HCT116 (cell line): ENCODE results near the gene C15orf61. TPM values are rescaled to one million over a fixed set of nuclear protein-coding genes. Genes with fewer than 3 reads are reported as not detected.

Experiments used
- ATAC-seq: fragments of 200-7000 bp; cut with Tn5 transposase; 2 replicates; pipeline ENCODE4 v1.9.1; 2020; ENCODE audit warnings: mild to moderate bottlenecking, moderate library complexity
- BruUV-seq: library from RNA; stranded (reverse); fragments of 400-500 nt; replicated peaks from 2 replicates; lab custom pipeline; 2021; lab: Mats Ljungman, UMichigan
- CTCF ChIA-PET: fragments of 300-600 bp; sonication (Branson Sonifier 250); formaldehyde crosslinking; loops from one replicate; lab custom pipeline; 2021; ENCODE audit warnings: antibody characterized with exemption; lab: Charles Lee
- POLR2A ChIA-PET: fragments of 300-600, 350-600 bp; sonication (Branson Sonifier 250); formaldehyde crosslinking; loops from one replicate; lab custom pipeline; 2021; ENCODE audit warnings: antibody characterized with exemption; lab: Charles Lee
- RAD21 ChIA-PET, 2 experiments: fragments of 300-600 bp; sonication (Branson Sonifier 250); formaldehyde crosslinking; loops; one replicate each; lab custom pipeline; 2023; ENCODE audit warnings: low total read pairs in 2 of 2; ENCODE audit not compliant: uncharacterized antibody in 2 of 2, unreplicated experiment in 2 of 2, low non-redundant PET in 1 of 2; lab: Charles Lee
- DNase-seq: peaks from one replicate; pipeline ENCODE4 v3.0.0-alpha.2; 2010; ENCODE audit warnings: low read depth, low spot score
- H2AFZ ChIP-seq: fragments of 200-600 bp; shearing (Covaris generic), sonication (generic); 2 replicates; pipeline ENCODE4 v1.6.1; 2017; ENCODE audit warnings: low read depth, mixed run types, mixed read lengths, antibody characterized with exemption, low read length; ENCODE audit not compliant: poor library complexity, severe bottlenecking
- H3K27ac ChIP-seq: 2 replicates; pipeline ENCODE4 v1.5.1; 2012; ENCODE audit warnings: low read depth, low read length
- H3K27me3 ChIP-seq: fragments of 200-600 bp; sonication (generic); 2 replicates; pipeline ENCODE4 v1.6.1; 2016; ENCODE audit warnings: mixed run types, low read length, mixed read lengths; ENCODE audit not compliant: insufficient read depth
- H3K36me3 ChIP-seq, 2 experiments: fragments of 200-500 bp in 1 of 2; fragments of 200-600 bp in 1 of 2; sonication (Bioruptor generic) in 1 of 2; sonication (generic) in 1 of 2; 2 replicates each; pipeline versions ENCODE4 v1.5.1 to v1.6.1; 2014 to 2016; ENCODE audit warnings: low read length in 2 of 2, inconsistent platforms in 1 of 2, mixed read lengths in 1 of 2, mixed run types in 1 of 2; ENCODE audit not compliant: insufficient read depth in 2 of 2, control insufficient read depth in 1 of 2
- H3K4me1 ChIP-seq, 2 experiments: fragments of 200-600 bp in 1 of 2; sonication (generic) in 1 of 2; 2 replicates each; pipeline versions ENCODE4 v1.5.1 to v1.6.1; 2012 to 2017; ENCODE audit warnings: low read length in 2 of 2, inconsistent platforms in 1 of 2, mild to moderate bottlenecking in 1 of 2, mixed read lengths in 1 of 2, mixed run types in 1 of 2, moderate library complexity in 1 of 2; ENCODE audit not compliant: insufficient read depth in 2 of 2, control insufficient read depth in 1 of 2
- H3K4me2 ChIP-seq: fragments of 200-600 bp; sonication (generic); 2 replicates; pipeline ENCODE4 v1.6.1; 2017; ENCODE audit warnings: mixed run types, low read length, mixed read lengths
- H3K4me3 ChIP-seq, 2 experiments: fragments of 200-600 bp in 1 of 2; sonication (generic) in 1 of 2; replicated peaks in 1 of 2; 2 replicates each; pipeline ENCODE4 v1.5.1; 2011 to 2016; ENCODE audit warnings: low read length in 2 of 2, control low read depth in 1 of 2, low read depth in 1 of 2, mild to moderate bottlenecking in 1 of 2, mixed read lengths in 1 of 2, mixed run types in 1 of 2
- H3K79me2 ChIP-seq: fragments of 200-600 bp; sonication (generic); 2 replicates; pipeline ENCODE4 v1.6.1; 2017; ENCODE audit warnings: mild to moderate bottlenecking, mixed run types, low read length, moderate library complexity, mixed read lengths; ENCODE audit not compliant: insufficient read depth
- H3K9ac ChIP-seq: fragments of 200-600 bp; sonication (generic); 2 replicates; pipeline ENCODE4 v1.6.1; 2016; ENCODE audit warnings: low read length, mixed read lengths
- H3K9me2 ChIP-seq: fragments of 200-600 bp; sonication (generic), shearing (Covaris generic); 2 replicates; pipeline ENCODE4 v1.6.1; 2017; ENCODE audit warnings: mixed run types, mild to moderate bottlenecking, moderate library complexity; ENCODE audit not compliant: insufficient read depth
- H3K9me3 ChIP-seq, 2 experiments: fragments of 200-500 bp in 1 of 2; fragments of 200-600 bp in 1 of 2; sonication (Bioruptor generic) in 1 of 2; sonication (generic) in 1 of 2; 2 replicates each; pipeline ENCODE4 v1.6.1; 2014 to 2017; ENCODE audit warnings: low read length in 2 of 2, mixed read lengths in 2 of 2, inconsistent platforms in 1 of 2, low read depth in 1 of 2, mild to moderate bottlenecking in 1 of 2, mixed run types in 1 of 2, moderate library complexity in 1 of 2; ENCODE audit not compliant: control insufficient read depth in 1 of 2, insufficient read depth in 1 of 2
- H4K20me1 ChIP-seq: fragments of 200-600 bp; sonication (generic), shearing (Covaris generic); 2 replicates; pipeline ENCODE4 v1.6.1; 2017; ENCODE audit warnings: mixed run types, mild to moderate bottlenecking, moderate library complexity; ENCODE audit not compliant: insufficient read depth
- ATF3 ChIP-seq: IDR thresholded peaks from 2 replicates; pipeline ENCODE4 v1.6.1; 2012
- CBX3 ChIP-seq: IDR thresholded peaks from 2 replicates; pipeline ENCODE4 v1.6.1; 2012; ENCODE audit warnings: low read depth
- CEBPB ChIP-seq: IDR thresholded peaks from 2 replicates; pipeline ENCODE4 v1.6.1; 2012; ENCODE audit warnings: low read depth
- CTCF ChIP-seq, 3 experiments: fragments of 200-600 bp in 1 of 3; sonication (generic) in 1 of 3; IDR thresholded peaks in 2 of 3; conservative IDR thresholded peaks in 1 of 3; 2 replicates each; pipeline ENCODE4 v1.5.1; 2012 to 2017; ENCODE audit warnings: low read depth in 2 of 3, low read length in 2 of 3, antibody characterized with exemption in 1 of 3, borderline replicate concordance in 1 of 3, control low read depth in 1 of 3, mild to moderate bottlenecking in 1 of 3, mixed read lengths in 1 of 3, mixed run types in 1 of 3, moderate library complexity in 1 of 3; ENCODE audit not compliant: insufficient read depth in 1 of 3
- EGR1 ChIP-seq: IDR thresholded peaks from 2 replicates; pipeline ENCODE4 v1.6.1; 2012; ENCODE audit warnings: low read depth
- ELF1 ChIP-seq: IDR thresholded peaks from 2 replicates; pipeline ENCODE4 v1.6.1; 2012; ENCODE audit warnings: low read depth, borderline replicate concordance
- EZH2 ChIP-seq: fragments of 200-600 bp; sonication (generic); IDR thresholded peaks from 2 replicates; pipeline ENCODE4 v1.6.1; 2017; ENCODE audit warnings: antibody characterized with exemption, mixed run types
- EZH2phosphoT487 ChIP-seq: fragments of 200-600 bp; IDR thresholded peaks from 2 replicates; pipeline ENCODE4 v1.6.1; 2018; ENCODE audit warnings: antibody characterized with exemption, borderline replicate concordance
- FOSL1 ChIP-seq: IDR thresholded peaks from 2 replicates; pipeline ENCODE4 v1.6.1; 2012; ENCODE audit warnings: low read depth
- JUND ChIP-seq: IDR thresholded peaks from 2 replicates; pipeline ENCODE4 v1.6.1; 2012
- MAX ChIP-seq: IDR thresholded peaks from 2 replicates; pipeline ENCODE4 v1.6.1; 2012
- POLR2AphosphoS5 ChIP-seq: IDR thresholded peaks from 2 replicates; pipeline ENCODE4 v1.6.1; 2011; ENCODE audit warnings: mild to moderate bottlenecking, low read depth, low read length, moderate library complexity
- REST ChIP-seq: IDR thresholded peaks from 2 replicates; pipeline ENCODE4 v1.6.1; 2012; ENCODE audit warnings: low read depth
- SP1 ChIP-seq: IDR thresholded peaks from 2 replicates; pipeline ENCODE4 v1.6.1; 2012; ENCODE audit warnings: low read depth
- SRF ChIP-seq: IDR thresholded peaks from 2 replicates; pipeline ENCODE4 v1.6.1; 2012; ENCODE audit warnings: low read depth
- YY1 ChIP-seq: IDR thresholded peaks from 2 replicates; pipeline ENCODE4 v1.6.1; 2011; ENCODE audit warnings: low read length, low read depth, moderate library complexity, mild to moderate bottlenecking; ENCODE audit not compliant: insufficient replicate concordance; ENCODE audit errors: extremely low read depth
- ZBTB33 ChIP-seq: IDR thresholded peaks from 2 replicates; pipeline ENCODE4 v1.6.1; 2011; ENCODE audit warnings: mild to moderate bottlenecking, low read length, moderate library complexity; ENCODE audit not compliant: insufficient replicate concordance; ENCODE audit errors: extremely low read depth
- ZFX ChIP-seq: fragments of 450-650 bp; IDR thresholded peaks from 2 replicates; pipeline ENCODE4 v1.6.1; 2017
- intact Hi-C: fragments of 100-400 bp; cut with micrococcal nuclease; formaldehyde crosslinking; loops from 2 replicates; pipeline ENCODE4 v1.10.0; 2022
- total RNA-seq: library from RNA; stranded (reverse); gene quantifications from one replicate; pipeline ENCODE4 v1.2.1, GENCODE V29; 2021; ENCODE audit not compliant: unreplicated experiment

Gene C15orf61
- total RNA-seq, 1 experiment from 2014 or later = 9.9 TPM

- Histone ChIP-seq H3K79me2 (no peaks in the 10 kb centered on the region), H3K36me3 (0 out of 4 replicates have a peak, but pooled peaks cover 0 to 2% of the 10 kb centered on the region in 2 experiments), H3K27me3 (no peaks in the 10 kb centered on the region), H3K4me2 (no peak overlapping the region), H4K20me1 (no peaks in the 10 kb centered on the region), H3K4me3 (no peak overlapping the region), H3K4me1 (no peaks in the 10 kb centered on the region), H3K9me3 (no peaks in the 10 kb centered on the region), H3K27ac (no peak overlapping the region), H2AFZ (no peak overlapping the region), H3K9ac (no peak overlapping the region), H3K9me2 (no peaks in the 10 kb centered on the region)
- DNase-seq (no peak), ATAC-seq (no peak)
- RAD21 ChIA-PET = no interaction called here
- BruUV-seq = no TSS peak
- POLR2A ChIA-PET = no interaction called here
- no peak for TF ChIP-seq EZH2
- no peak for TF ChIP-seq SP1
- no peak for TF ChIP-seq CTCF (IDR thresholded peaks at IDR 0.05 in 2 of 3, conservative IDR thresholded peaks at IDR 0.05 in 1 of 3; ENCODE audit: borderline replicate concordance in 1 of 3, insufficient read depth in 1 of 3, low read depth in 2 of 3, low read length in 2 of 3)
- TF ChIP-seq ZBTB33 = no peak
- no peak for TF ChIP-seq JUND
- TF ChIP-seq SRF = no peak
- no peak for TF ChIP-seq MAX
- TF ChIP-seq FOSL1 = no peak
- TF ChIP-seq CBX3 = no peak
- TF ChIP-seq CEBPB = no peak
- no peak for TF ChIP-seq POLR2AphosphoS5
- no peak for TF ChIP-seq ATF3
- TF ChIP-seq EGR1 = no peak
- no peak for TF ChIP-seq YY1
- no peak for TF ChIP-seq REST
- no peak for TF ChIP-seq ZFX
- no peak for TF ChIP-seq EZH2phosphoT487
- no peak for TF ChIP-seq ELF1
- intact Hi-C loops = no loop called here
- CTCF ChIA-PET = no interaction called here
These were observed 8.8 kb upstream of the C15orf61 start for GRCh38 chr15:67512140-67512539.
